ENCODE measurements around the gene FOXA2. TPM values are rescaled to one million over a fixed set of nuclear protein-coding genes. Genes with fewer than 3 reads are reported as not detected.
A peak's percentile ranks its signal among the peaks of the same experiment; 100 is the strongest.

Gene FOXA2
- total RNA-seq, 1 experiment from 2014 or later: 43.6 TPM

DNA sequence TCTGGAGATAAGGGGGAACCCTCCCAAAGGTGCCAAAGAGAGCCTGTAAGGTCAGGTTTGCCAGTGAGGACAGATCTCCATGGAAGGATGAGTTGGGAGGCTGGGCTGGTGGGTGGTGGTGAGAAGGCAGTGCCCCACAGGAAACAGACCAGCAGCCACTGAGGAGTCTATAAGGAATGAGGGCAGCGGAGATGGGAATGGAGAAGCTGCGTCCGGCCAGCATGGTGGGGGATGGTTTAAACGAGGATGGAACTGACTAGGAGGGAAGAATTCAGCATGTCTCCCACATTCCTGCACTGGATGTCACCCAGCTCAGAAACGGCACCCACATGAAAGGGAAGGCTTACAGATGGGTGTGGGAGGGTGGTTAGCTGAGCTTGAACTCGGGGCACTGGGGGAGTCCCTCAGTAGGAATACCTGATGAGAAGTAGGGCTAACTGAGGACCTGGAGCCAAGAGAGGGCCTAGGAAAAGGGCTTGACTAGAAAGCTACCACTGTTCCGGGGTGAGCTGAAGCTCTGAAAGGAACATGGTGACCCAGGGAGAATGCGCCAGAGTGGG lies 53.2 kb downstream of the FOXA2 start:
- H3K4me1 ChIP-seq: peaks cover 38% of the 10 kb centered on the region
- ChIA-PET POLR2A (no interaction called here), CTCF (no interaction called here)
- peak overlapping the region; percentile 67 for H3K27ac Mint-ChIP-seq (ENCODE audit: unreplicated experiment)
- DNase-seq: no peak
- no peaks in the 10 kb centered on the region for H3K9me3 Mint-ChIP-seq (ENCODE audit: unreplicated experiment)
- no peak overlapping the region for H3K4me3 ChIP-seq (ENCODE audit: low read depth, low read length)
- H3K4me3 Mint-ChIP-seq (ENCODE audit: unreplicated experiment): no peak overlapping the region
- peaks cover 10% of the 10 kb centered on the region for H3K36me3 Mint-ChIP-seq (ENCODE audit: insufficient read depth, unreplicated experiment)
- H3K27me3 Mint-ChIP-seq (ENCODE audit: insufficient read depth, unreplicated experiment): no peaks in the 10 kb centered on the region
- TF ChIP-seq, protein P1, sequence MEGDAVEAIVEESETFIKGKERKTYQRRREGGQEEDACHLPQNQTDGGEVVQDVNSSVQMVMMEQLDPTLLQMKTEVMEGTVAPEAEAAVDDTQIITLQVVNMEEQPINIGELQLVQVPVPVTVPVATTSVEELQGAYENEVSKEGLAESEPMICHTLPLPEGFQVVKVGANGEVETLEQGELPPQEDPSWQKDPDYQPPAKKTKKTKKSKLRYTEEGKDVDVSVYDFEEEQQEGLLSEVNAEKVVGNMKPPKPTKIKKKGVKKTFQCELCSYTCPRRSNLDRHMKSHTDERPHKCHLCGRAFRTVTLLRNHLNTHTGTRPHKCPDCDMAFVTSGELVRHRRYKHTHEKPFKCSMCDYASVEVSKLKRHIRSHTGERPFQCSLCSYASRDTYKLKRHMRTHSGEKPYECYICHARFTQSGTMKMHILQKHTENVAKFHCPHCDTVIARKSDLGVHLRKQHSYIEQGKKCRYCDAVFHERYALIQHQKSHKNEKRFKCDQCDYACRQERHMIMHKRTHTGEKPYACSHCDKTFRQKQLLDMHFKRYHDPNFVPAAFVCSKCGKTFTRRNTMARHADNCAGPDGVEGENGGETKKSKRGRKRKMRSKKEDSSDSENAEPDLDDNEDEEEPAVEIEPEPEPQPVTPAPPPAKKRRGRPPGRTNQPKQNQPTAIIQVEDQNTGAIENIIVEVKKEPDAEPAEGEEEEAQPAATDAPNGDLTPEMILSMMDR (IDR thresholded peaks at IDR 0.05; ENCODE audit: insufficient read depth in 1 of 2, low read depth in 1 of 2, low read length in 1 of 2, severe bottlenecking in 1 of 2, unreplicated experiment in 1 of 2): no peak
- H3K4me1 Mint-ChIP-seq (ENCODE audit: low read depth, unreplicated experiment): peaks cover 40% of the 10 kb centered on the region
- no peaks in the 10 kb centered on the region for H3K27me3 ChIP-seq (replicated peaks; ENCODE audit: control insufficient read depth, insufficient read depth, low read length)
- intact Hi-C loops (cut with micrococcal nuclease; ENCODE audit: unreplicated experiment): no loop called here
- no TSS peak for BruUV-seq (replicated peaks)
- H3K36me3 ChIP-seq (ENCODE audit: control insufficient read depth, insufficient read depth, low read length): no peaks in the 10 kb centered on the region
- H3K9me3 ChIP-seq: no peaks in the 10 kb centered on the region

Data from Caco-2 (cell line).